Activated CD4-positive, CD25-positive, alpha-beta regulatory T cell treated with anti-CD3 and anti-CD28 coated beads, Interleukin-2, amount 50 U/mL, for 24 hours (primary cell): ENCODE data around the gene CABP2.

Source experiments
- ATAC-seq, 2 donors: fragments of 150-1000 bp; cut with Tn5 transposase; one replicate each; pipeline ENCODE4 v1.10.0; 2021; ENCODE audit warnings: mild to moderate bottlenecking in 1 of 2, moderate library complexity in 1 of 2

The CABP2 gene

DNA sequence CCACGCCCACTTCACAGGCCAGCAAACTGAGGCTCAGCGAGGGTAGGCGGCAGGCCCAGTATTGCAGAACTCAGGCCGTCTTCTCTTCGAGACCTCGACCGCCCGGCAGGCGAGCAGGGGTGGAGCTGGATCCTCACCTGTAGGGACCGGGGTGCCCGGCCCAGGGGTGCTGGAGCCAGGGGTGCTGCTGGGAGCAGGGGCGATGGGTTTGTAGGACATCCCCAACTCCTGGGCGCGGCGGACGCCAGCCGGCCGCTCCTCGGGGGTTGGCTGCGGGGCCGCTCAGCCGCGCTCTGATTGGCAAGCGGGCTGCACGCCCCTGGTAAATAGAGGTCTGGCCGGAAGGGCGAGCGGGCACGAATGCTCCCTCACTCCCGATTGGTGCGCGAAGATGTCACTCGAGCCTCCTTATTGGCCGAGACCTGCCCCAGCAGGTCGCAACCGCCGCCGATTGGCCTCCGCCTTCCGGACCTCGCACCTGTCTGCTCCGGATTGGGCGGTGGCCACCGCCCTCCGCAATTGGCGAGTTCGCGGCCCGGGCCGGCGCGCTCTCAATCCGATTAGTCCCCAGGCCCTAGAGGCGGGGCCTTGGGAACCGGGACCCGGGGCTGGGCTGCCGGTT is 15.3 kb downstream of the CABP2 start, which contains the start of gene CDK2AP2:
Gene CDK2AP2, minus strand, starts transcription at position 299 of the 622 bp plus-strand sequence. Its CDS starts 80 bp downstream, at position 219.
- ATAC-seq, result peak; percentile 78

- ATAC-seq, result no peak
Observed at GRCh38 chr11:67507242-67507863, 15.9 kb downstream of the CABP2 start.

DNA sequence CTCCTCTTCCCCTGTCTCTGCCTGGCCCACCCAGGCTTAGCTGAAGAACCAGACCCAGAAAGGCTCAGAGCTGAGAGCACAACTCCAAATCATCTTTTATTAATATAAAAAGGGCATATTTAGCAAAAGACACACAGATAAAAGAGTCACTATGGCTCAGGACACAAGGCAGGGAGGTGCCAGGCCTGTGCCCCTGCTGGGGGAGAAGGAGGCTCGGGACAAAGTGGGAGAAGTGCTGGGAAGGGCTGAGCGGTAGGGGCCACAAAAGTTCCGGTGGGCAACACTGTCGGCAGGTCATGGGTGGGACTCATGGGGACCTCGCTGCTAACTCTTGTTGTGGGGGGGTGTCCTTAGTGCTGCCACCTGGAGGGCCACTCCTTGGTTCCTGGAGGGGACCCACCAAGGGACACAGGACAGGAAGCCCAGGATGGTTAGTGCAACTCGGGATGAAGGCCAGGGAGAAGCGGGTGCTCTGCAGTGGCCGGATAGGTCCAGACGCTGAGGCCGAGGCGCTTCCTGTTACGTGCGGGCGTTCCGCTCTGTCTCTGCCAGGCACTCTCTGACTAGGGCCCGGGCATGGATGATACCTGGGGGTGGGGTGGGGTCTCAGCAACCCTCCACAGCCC is 16.7 kb downstream of the CABP2 start:
- no peak for ATAC-seq

- ATAC-seq, result peak; percentile 59 to 60
Observed at GRCh38 chr11:67505605-67506396, 17.4 kb downstream of the CABP2 start.

DNA sequence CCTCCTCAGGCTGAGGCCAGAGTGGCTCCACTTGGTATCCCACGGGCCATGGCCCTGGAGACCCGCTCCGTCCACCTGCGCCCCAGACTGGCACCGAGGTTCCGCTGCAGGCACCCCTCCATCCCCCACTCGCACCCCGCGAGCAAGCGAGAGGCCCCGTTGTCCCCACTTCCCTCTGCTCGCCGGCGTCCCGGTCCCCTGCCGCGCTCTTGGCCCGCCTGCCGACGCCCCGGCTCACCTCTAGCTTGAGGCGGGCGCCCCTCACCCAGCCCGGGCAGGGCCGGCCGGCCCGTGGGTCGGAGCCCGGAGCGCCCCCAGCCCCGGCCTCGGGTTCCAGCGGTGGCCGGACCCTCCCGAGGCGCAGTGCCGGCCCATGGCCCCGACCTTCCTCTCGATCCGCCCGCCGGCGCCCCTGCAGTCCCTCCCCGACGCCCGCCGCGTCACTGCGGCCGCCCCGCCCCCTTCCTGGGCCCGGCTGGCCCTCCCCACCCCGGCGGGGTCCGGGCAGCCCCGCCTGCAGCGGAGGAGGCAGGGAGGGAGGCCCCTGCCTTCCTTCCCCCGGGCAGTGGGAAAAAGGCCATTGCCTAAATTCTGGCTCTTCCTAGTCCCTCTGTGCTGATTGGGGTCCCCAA is 18.2 kb downstream of the CABP2 start, which contains the start of gene PITPNM1:
Gene PITPNM1, minus strand, starts transcription at position 414 of the 632 bp plus-strand sequence. CDS start 1,183 bp downstream, outside the sequence.
- no peak for ATAC-seq

DNA sequence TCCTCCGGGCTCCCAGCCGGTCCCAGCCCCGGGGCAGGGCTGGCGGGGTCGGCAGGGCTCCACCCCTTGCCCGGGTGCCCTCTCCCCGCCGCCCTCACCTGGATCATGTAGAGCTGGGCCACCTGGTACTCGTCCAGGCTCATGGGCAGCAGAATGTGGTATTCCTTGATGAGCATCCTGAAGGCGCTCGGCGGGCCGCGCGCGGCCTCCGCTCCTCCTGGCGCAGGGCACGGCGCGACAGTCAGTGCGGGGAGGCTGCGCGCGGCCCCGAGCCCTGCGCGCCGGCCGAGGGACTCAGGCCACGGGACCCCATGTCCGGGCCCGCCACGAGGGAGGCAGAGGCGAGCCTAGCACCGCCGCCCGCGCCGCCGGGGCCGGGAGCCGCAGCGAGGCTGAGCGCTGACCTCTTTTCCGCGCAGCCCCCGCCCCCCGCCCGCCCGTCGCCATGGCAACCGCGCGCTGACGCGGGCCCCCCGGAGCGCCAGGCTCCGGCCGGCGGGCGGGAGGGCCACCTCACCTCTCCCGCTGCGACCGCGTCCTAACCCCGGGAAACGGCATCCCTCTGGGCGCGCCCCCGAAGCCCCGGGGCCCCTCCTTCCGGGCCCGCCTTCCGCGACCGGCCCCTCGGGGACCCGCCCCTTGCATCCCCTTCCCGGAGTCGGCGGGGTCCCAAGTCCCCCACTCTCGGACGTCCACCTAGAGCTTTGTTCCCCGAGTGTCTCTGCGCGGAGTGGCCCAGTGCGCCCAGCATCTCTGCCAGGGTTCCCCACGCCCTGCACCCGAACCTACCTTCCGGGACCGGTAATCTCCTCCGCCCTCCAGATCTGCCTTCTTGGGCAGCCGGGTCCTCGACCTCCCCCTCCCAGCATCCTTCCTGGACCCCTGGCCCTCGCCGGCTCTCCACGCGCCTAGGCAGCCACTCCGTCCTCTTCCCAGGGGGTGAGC is 19.0 kb downstream of the CABP2 start:
- ATAC-seq, result no peak

DNA sequence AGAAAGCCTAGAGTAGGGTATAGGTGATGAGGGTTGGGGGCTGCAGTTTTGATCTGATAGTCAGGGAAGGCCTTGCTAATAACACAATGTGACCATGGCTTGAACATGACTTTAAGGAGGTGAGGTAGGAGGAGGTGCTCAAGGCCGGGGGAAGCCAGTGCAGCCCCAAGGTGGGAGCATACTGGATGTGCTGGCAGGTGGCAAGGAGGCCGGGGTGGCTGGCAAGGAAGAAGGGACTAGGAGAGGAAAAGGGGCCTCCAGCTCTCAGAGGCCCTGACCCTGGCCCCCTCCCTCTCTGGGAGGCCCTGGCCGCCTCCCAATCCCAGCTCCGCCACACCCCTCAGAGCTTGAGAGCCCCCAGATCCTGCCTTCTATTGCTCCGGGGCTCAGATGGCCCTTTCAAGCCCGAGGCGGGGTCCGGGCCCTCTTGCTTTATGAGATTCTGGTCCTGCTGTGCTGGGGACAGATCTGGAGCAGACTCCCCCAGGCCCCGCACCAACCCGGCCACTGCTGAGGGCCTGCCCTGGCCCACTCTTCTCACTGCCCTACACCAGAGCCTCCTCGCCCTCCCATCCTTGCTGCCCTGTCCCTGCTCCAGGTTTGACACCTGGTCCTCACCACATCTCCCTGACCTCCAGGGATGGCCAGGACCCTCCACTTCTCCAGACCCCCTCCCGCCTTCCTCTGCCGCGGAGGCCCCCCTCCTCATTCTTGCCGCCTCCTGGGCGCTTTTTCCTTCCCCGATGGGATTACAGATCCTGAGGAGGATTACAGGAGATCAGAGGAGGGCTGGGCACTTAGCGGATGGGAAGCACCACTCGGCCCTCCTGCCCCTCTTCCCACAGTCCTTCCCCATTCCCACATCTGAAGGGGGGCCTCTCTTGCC is 19.9 kb downstream of the CABP2 start:
- no peak for ATAC-seq

GRCh38 chr11:67502328-67502979 is 20.8 kb downstream of the CABP2 start:
- no peak for ATAC-seq

GRCh38 chr11:67501854-67502253 is 21.4 kb downstream of the CABP2 start:
- no peak for ATAC-seq

DNA sequence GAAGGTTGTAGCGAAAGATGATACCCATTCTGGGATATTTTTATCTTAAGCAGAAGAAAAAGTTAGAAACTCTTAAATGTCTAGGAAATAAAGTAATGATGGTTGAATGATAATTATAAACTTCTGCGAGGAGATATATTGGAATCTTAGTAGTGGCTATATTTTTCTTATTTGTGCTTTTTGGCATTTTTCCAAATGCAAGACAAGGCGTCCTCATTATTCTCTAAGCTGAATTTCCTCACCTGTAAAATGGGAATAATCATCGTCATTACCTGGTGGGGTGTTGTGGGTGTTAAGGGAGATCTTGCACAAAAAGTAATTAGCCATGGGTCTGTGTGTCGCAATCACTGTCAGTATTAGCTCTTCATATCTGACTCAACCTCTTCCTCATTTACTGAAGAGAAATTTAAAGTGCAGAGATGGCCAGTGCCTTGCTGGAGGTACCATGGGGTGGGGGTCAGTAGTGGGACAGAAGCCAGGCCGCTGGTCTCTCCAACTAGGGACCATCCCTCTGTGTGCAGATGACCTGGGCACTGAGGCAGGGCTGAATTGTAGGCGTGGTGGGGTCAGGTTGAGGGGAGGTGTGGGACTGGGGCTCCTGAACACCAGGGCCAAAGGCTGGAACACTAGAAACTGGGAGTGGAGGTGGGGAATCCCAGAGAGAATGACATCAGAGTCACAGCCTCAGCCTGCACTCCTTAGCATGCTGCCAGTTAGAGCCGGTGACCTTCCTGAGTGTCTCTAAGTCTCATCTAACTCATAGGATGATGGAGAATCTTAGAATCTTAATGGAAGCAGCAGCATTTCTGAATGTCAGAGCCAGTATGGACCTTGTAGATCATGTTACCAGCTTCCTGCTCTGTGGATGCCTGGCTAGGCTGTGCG is 22.2 kb downstream of the CABP2 start:
- no peak for ATAC-seq

DNA sequence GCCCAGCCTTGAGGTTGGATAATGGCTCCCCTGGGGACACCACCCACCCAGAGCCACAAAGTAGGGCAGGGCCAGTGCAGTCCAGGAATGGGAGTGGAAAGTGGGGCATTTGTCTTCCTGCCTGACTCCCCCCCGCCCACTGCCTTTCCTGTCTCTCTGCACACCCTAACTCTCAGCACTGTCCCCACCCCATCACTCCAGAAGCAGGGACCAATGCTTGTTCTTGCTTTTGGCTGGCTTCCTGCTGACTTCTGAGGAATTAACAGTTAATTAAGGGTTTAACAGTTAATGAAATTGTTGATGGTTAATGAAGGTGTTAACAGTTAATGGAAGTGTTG is 22.8 kb downstream of the CABP2 start:
- no peak for ATAC-seq

GRCh38 chr11:67499808-67500483 is 23.3 kb downstream of the CABP2 start:
- ATAC-seq, result no peak

- no peak for ATAC-seq
Observed at GRCh38 chr11:67498544-67498972, 24.7 kb downstream of the CABP2 start.

DNA sequence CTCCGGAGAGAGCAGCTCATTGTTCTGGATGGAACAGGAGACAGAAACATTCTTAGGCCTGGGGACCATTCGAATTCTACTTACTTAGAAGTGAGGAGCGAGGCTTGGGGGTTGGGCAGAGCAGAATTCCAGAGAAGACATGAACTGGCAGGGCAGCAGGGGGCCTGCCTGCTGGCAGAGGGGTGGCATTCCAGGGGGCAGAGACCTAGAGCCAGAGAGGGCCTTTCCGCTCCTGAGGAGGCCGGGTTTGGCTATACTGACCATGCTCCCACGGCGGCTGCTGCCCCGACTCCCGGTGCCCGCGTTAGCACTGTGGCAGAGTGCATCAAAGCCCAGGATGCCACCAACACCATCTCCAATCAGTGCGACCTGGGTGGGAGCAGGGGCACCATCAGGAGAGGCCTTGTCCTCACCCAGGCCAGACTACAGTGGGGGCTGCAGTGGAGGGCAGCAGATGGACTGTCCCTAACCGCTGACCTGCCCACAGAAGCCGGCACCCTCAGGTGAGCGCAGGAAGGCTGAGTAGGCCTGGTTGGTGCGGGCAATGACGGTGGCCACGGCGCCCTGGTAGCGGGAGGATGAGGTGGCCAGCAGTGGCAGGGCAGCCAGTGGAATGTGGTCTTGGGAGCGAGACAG is 25.5 kb downstream of the CABP2 start:
- ATAC-seq, result no peak

DNA sequence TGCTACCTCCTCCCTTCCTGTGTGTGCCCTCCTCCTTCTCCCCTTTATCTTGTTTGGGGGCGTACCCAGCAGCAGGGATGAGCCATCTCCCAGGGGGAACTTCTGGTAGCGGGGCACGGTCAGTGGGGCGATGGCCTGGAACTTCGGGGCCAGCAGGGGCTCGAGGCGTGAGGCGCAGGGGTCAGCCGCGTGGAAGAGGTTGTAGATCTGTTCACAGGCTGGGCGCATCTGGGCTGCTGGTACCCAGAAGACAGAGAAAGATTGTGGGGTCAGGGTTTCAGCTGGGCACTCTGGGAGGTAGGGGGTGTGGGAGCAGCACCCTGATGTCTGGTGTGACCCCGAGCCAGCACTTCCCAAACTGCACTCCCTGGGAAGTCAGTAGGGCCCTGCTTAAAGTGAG is 27.1 kb downstream of the CABP2 start:
- no peak for ATAC-seq

DNA sequence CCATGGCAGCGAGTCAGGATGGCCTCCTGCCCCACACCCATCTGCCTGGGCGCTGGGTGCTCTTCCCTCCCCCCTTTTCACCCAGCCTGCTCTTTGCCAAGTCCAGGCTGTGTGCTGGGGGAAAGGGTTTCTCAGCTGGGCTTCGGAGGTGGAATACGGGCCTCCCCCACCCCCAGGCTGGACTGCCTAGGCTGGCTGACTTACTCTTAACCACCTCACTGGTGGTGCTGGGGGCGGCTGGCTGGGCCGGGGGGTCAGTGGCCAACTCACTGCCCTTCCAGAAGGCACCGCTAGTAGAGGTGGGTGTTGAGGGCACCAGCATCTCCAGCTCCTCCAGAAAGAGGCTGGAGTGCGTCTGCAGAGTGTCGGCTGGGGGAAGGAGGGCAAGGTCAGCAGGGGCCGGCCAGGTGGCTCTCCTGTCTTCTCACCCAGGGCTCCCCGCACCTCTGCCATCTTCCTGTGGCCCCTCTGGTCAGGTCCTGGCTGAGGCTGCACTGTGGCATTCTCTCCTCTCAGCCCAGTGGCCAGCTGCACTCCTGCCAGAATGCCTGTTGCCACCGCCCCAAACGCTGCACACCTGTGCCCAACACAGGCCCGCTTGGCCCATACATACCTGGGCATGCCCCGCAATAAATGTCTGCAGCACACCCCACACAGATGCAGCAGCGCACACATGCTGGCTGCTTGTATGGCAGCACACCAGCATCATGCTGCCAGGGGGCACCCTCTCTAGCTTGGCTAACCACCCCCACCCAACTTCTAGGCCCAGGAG is 27.8 kb downstream of the CABP2 start:
- ATAC-seq, result no peak
